SU-DHL-6 (cell line): ENCODE results near the gene TUFT1.

Experiments
- H2AFZ ChIP-seq: fragments of 200-600 bp; sonication (generic); 2 replicates; pipeline ENCODE4 v1.6.1; 2014; ENCODE audit warnings: low read depth, mild to moderate bottlenecking, moderate library complexity, mixed read lengths, antibody characterized with exemption, low read length; ENCODE audit not compliant: severe bottlenecking
- H3F3A ChIP-seq: fragments of 200-600 bp; shearing (Covaris generic); 2 replicates; pipeline ENCODE4 v1.6.0; 2016; ENCODE audit warnings: antibody characterized with exemption, mild to moderate bottlenecking; ENCODE audit not compliant: insufficient read depth
- H3K27ac ChIP-seq: fragments of 200-600 bp; sonication (generic); 2 replicates; pipeline ENCODE4 v1.5.1; 2016; ENCODE audit warnings: low read depth, mild to moderate bottlenecking, low read length, moderate library complexity, mixed read lengths
- H3K27me3 ChIP-seq: fragments of 200-600 bp; sonication (generic), shearing (Covaris generic); 2 replicates; pipeline ENCODE4 v1.6.0; 2014; ENCODE audit warnings: mild to moderate bottlenecking, low read length
- H3K36me3 ChIP-seq: fragments of 200-600 bp; sonication (generic); 2 replicates; pipeline ENCODE4 v1.6.1; 2014; ENCODE audit warnings: mild to moderate bottlenecking, low read length, mixed read lengths
- H3K4me2 ChIP-seq: fragments of 300-600, 200-600 bp; shearing (Covaris generic), sonication (generic); 2 replicates; pipeline ENCODE4 v1.6.0; 2014; ENCODE audit warnings: low read length, low read depth, mild to moderate bottlenecking; ENCODE audit not compliant: poor library complexity, severe bottlenecking
- H3K4me3 ChIP-seq: fragments of 200-600 bp; sonication (generic); 2 replicates; pipeline ENCODE4 v1.5.1; 2014; ENCODE audit warnings: antibody characterized with exemption, low read length, mild to moderate bottlenecking, mixed read lengths; ENCODE audit not compliant: insufficient read depth, poor library complexity, severe bottlenecking
- H3K79me2 ChIP-seq: fragments of 200-600 bp; sonication (generic); 2 replicates; pipeline ENCODE4 v1.6.1; 2014; ENCODE audit warnings: mild to moderate bottlenecking, low read length, moderate library complexity; ENCODE audit not compliant: insufficient read depth
- H3K9ac ChIP-seq: fragments of 200-600 bp; sonication (generic); 2 replicates; pipeline ENCODE4 v1.7.0; 2014; ENCODE audit warnings: mild to moderate bottlenecking, low read length
- H3K9me2 ChIP-seq: fragments of 200-600 bp; sonication (generic); replicated peaks from 2 replicates; pipeline ENCODE4 v1.6.1; 2014; ENCODE audit warnings: low read length; ENCODE audit not compliant: insufficient read depth
- H3K9me3 ChIP-seq: fragments of 200-600 bp; sonication (generic); 2 replicates; pipeline ENCODE4 v1.6.1; 2014; ENCODE audit warnings: low read length, mixed read lengths; ENCODE audit not compliant: insufficient read depth
- H4K20me1 ChIP-seq: fragments of 200-600 bp; sonication (generic); 2 replicates; pipeline ENCODE4 v1.6.1; 2014; ENCODE audit warnings: low read depth, mild to moderate bottlenecking, antibody characterized with exemption, low read length, moderate library complexity, mixed read lengths
- EZH2phosphoT487 ChIP-seq: fragments of 200-600 bp; sonication (generic), shearing (Covaris generic); conservative IDR thresholded peaks from 2 replicates; pipeline ENCODE4 v1.6.1; 2018; ENCODE audit warnings: mild to moderate bottlenecking, antibody characterized with exemption, low read length, moderate library complexity, mixed read lengths
- TF ChIP-seq, protein P1 (sequence below): fragments of 200-600 bp; sonication (generic); IDR thresholded peaks from one replicate; pipeline ENCODE4 v1.5.1; 2017; ENCODE audit warnings: antibody characterized with exemption, mild to moderate bottlenecking, low read length, moderate library complexity; ENCODE audit not compliant: insufficient read depth, poor library complexity, severe bottlenecking

TUFT1 gene

DNA sequence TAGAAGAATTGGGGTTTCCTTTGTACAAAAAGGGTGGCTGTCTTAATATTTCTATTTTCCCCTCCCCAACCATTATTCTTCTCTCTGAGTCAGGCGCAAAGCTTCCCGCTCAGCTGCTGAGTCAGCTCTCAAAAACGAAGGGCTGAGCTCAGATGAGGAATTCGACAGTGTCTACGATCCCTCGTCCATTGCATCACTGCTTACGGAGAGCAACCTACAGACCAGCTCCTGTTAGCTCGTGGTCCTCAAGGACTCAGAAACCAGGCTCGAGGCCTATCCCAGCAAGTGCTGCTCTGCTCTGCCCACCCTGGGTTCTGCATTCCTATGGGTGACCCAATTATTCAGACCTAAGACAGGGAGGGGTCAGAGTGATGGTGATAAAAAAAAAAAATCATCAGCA lies 3.0 kb upstream of the TUFT1 start:
- H4K20me1 ChIP-seq, result no peaks in the 10 kb centered on the region
- H2AFZ ChIP-seq, result no peak overlapping the region
- H3K9ac ChIP-seq, result no peak overlapping the region
- no peaks in the 10 kb centered on the region for H3K27me3 ChIP-seq
- no peaks in the 10 kb centered on the region for H3K9me2 ChIP-seq
- TF ChIP-seq, protein P1, sequence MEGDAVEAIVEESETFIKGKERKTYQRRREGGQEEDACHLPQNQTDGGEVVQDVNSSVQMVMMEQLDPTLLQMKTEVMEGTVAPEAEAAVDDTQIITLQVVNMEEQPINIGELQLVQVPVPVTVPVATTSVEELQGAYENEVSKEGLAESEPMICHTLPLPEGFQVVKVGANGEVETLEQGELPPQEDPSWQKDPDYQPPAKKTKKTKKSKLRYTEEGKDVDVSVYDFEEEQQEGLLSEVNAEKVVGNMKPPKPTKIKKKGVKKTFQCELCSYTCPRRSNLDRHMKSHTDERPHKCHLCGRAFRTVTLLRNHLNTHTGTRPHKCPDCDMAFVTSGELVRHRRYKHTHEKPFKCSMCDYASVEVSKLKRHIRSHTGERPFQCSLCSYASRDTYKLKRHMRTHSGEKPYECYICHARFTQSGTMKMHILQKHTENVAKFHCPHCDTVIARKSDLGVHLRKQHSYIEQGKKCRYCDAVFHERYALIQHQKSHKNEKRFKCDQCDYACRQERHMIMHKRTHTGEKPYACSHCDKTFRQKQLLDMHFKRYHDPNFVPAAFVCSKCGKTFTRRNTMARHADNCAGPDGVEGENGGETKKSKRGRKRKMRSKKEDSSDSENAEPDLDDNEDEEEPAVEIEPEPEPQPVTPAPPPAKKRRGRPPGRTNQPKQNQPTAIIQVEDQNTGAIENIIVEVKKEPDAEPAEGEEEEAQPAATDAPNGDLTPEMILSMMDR, result no peak
- no peak for TF ChIP-seq EZH2phosphoT487
- no peak overlapping the region for H3K27ac ChIP-seq
- H3K4me3 ChIP-seq, result no peak overlapping the region
- no peaks in the 10 kb centered on the region for H3K79me2 ChIP-seq
- no peaks in the 10 kb centered on the region for H3F3A ChIP-seq
- no peaks in the 10 kb centered on the region for H3K36me3 ChIP-seq
- H3K4me2 ChIP-seq, result no peak overlapping the region
- no peaks in the 10 kb centered on the region for H3K9me3 ChIP-seq

DNA sequence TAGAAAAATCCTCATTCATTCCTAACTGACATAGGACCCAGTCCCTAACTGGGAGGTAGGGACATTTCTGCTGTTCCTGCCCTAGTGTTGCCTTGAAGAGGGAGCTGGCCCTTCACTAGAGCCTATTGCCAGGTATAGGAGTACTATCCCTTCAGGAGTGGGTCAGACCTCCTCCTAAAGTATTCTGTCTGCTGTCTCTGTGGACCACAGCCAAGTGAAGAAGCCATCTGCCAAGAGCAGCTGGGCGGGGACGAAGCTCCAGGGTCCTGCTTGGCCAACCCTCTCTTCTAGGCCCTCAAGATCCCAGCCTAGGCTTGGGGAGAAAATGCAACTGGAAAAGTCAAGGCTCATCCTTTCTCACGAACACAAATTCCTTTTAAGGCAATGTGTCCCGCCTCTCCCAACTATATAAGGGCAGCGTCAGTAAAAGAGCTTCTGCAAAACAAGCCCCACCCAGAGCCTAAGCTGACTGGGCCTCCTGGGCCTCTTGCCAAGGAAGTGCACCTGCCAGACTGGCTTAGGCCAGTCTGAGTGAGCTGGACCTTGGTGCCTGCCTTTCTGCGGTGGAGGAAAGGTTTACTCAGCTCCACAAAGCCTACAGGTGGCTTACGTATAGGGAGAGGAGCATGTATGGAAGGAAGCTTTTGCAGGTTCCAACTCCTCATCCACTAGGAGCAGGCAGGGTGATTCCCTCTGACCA lies 638 bp upstream of the TUFT1 start:
- H3K27me3 ChIP-seq, result no peaks in the 10 kb centered on the region
- no peaks in the 10 kb centered on the region for H3K36me3 ChIP-seq
- no peaks in the 10 kb centered on the region for H3K9me3 ChIP-seq
- no peaks in the 10 kb centered on the region for H4K20me1 ChIP-seq
- H3K4me2 ChIP-seq, result peak overlapping the region; percentile 25
- no peak for TF ChIP-seq EZH2phosphoT487
- TF ChIP-seq, protein P1, result no peak
- H3F3A ChIP-seq, result no peaks in the 10 kb centered on the region
- no peaks in the 10 kb centered on the region for H3K79me2 ChIP-seq
- no peak overlapping the region for H3K4me3 ChIP-seq
- H3K9me2 ChIP-seq, result no peaks in the 10 kb centered on the region
- H2AFZ ChIP-seq, result no peak overlapping the region
- peak overlapping the region; percentile 59 for H3K27ac ChIP-seq
- H3K9ac ChIP-seq, result no peak overlapping the region

DNA sequence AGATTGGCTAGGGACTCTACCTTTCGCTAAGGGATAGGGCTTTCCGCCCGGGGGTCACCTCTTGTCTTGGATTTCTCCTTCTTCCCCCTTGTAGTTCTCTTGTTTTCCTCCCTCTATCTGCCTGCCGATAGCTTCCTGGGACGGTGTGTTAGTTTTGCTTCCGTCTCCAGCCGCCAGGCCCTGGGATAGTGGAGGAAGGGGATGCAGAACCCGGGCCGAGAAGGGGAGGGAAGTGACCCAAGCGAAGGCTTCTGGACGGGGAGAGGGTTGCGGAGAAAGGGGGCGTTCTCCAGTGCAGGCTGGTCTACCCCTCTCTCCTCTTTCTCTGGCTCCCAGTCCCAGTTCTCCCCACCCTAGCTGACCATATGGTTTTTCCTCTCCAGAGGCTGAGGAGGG lies 871 bp downstream of the TUFT1 start:
- Histone ChIP-seq H3K79me2 (no peaks in the 10 kb centered on the region), H3K27ac (no peak overlapping the region), H3K27me3 (no peaks in the 10 kb centered on the region), H3K36me3 (no peaks in the 10 kb centered on the region), H3K9me2 (no peaks in the 10 kb centered on the region), H3K4me3 (no peak overlapping the region), H4K20me1 (no peaks in the 10 kb centered on the region), H3K9me3 (no peaks in the 10 kb centered on the region), H3K9ac (no peak overlapping the region), H3F3A (no peaks in the 10 kb centered on the region), H2AFZ (no peak overlapping the region), H3K4me2 (no peak overlapping the region)
- no peak for TF ChIP-seq EZH2phosphoT487
- TF ChIP-seq, protein P1, result no peak
